HL-60/S4 treated with phorbol 12-myristate 13-acetate at 8.2 ng/mL for 4 days and 3 days (cell line): ENCODE data around the gene KCTD13.
"Not testable (repeated sequence)": the region's sequence is repeated elsewhere in the genome, so short reads cannot be mapped to it uniquely, and the experiment has no call there.

Source experiments
- in situ Hi-C: fragments of 300-500 bp; cut with MboI; formaldehyde crosslinking; loops from 2 replicates; pipeline ENCODE4 v1.15.0; 2022; ENCODE audit warnings: low sequenced_read_pairs

The KCTD13 gene

GRCh38 chr16:29908719-29909220 is 17.3 kb downstream of the KCTD13 start:
- in situ Hi-C loops = no loop called here

GRCh38 chr16:29907973-29908372 is 18.1 kb downstream of the KCTD13 start:
- in situ Hi-C loops = no loop called here

- in situ Hi-C loops = no loop called here
Measured at GRCh38 chr16:29906520-29907244, 19.3 kb downstream of the KCTD13 start.

GRCh38 chr16:29905668-29906067 is 20.4 kb downstream of the KCTD13 start:
- in situ Hi-C loops = no loop called here

- in situ Hi-C loops = no loop called here
Measured at GRCh38 chr16:29904947-29905346, 21.1 kb downstream of the KCTD13 start.

- in situ Hi-C loops = no loop called here
Measured at GRCh38 chr16:29903590-29903989, 22.4 kb downstream of the KCTD13 start.

- in situ Hi-C loops = no loop called here
Measured at GRCh38 chr16:29901607-29901945, 24.4 kb downstream of the KCTD13 start.

GRCh38 chr16:29900888-29901606 is 25.0 kb downstream of the KCTD13 start:
- in situ Hi-C loops = no loop called here

GRCh38 chr16:29900102-29900887 is 25.7 kb downstream of the KCTD13 start, which contains the start of gene ASPHD1:
TSS of gene ASPHD1 (plus strand) at chr16:29900488. CDS start at chr16:29900972, 484 bp downstream.
- in situ Hi-C loops = no loop called here

- in situ Hi-C loops = no loop called here
Measured at GRCh38 chr16:29899516-29900101, 26.4 kb downstream of the KCTD13 start, which contains the start of gene SEZ6L2. TSS of gene SEZ6L2 (minus strand) at chr16:29899550. CDS start at chr16:29899019, 531 bp downstream.

GRCh38 chr16:29898804-29899515 is 27.1 kb downstream of the KCTD13 start:
- in situ Hi-C loops = no loop called here

GRCh38 chr16:29898135-29898803 is 27.8 kb downstream of the KCTD13 start:
- in situ Hi-C loops = no loop called here

- in situ Hi-C loops = no loop called here
Measured at GRCh38 chr16:29897333-29897732, 28.7 kb downstream of the KCTD13 start.

GRCh38 chr16:29896841-29897240 is 29.2 kb downstream of the KCTD13 start:
- in situ Hi-C loops = no loop called here

- in situ Hi-C loops = no loop called here
Measured at GRCh38 chr16:29894352-29894751, 31.7 kb downstream of the KCTD13 start.

- in situ Hi-C loops = no loop called here
Measured at GRCh38 chr16:29893553-29893952, 32.5 kb downstream of the KCTD13 start.

- in situ Hi-C loops = no loop called here
Measured at GRCh38 chr16:29892458-29892813, 33.6 kb downstream of the KCTD13 start.

GRCh38 chr16:29891525-29892457 is 34.2 kb downstream of the KCTD13 start:
- in situ Hi-C loops = no loop called here

- in situ Hi-C loops = not testable (repeated sequence)
Measured at GRCh38 chr16:29889372-29889771, 36.7 kb downstream of the KCTD13 start.
